Ramos (cell line): ENCODE results near the gene FBLN7.
"Not testable (repeated sequence)": the region's sequence is repeated elsewhere in the genome, so short reads cannot be mapped to it uniquely, and the experiment has no call there.

Experiments
- in situ Hi-C: fragments of 300-500 bp; cut with MboI; formaldehyde crosslinking; loops from one replicate; pipeline ENCODE4 v1.14.3; 2022; ENCODE audit warnings: low sequenced_read_pairs; ENCODE audit not compliant: unreplicated experiment

FBLN7 gene

DNA sequence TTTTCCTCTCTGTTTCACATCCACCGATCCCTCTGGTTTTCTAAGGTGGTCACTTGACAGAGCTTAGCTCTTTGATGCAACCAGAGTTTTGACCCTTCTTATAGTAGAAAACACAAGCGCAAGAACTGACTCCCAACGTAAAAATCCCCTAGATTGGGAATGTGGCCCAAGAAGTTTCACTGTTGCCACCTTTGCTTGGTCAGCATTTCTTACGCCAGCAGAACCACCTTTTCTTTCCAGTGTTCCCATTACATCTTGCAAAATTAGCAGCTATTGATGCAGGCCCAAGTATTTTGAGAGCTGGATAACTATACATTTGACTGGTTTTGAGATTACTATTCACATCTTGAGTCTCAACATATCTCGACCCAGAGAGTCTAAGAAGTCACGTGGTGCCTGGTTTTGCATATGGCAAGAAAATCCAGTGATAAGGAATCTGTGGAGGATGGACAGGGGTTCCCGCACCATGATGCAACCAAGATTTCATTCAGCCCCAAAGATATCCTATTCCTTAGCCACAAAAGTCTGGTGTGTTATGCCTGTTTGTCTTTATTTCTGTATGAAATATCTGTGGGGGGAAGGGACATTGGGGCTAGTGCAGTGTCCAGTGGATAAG, 37.9 kb downstream of the FBLN7 start:
- in situ Hi-C loops: no loop called here

- in situ Hi-C loops: no loop called here
Measured at GRCh38 chr2:112181571-112182290, 43.5 kb downstream of the FBLN7 start.

GRCh38 chr2:112182581-112183034, 44.4 kb downstream of the FBLN7 start:
- in situ Hi-C loops: no loop called here

DNA sequence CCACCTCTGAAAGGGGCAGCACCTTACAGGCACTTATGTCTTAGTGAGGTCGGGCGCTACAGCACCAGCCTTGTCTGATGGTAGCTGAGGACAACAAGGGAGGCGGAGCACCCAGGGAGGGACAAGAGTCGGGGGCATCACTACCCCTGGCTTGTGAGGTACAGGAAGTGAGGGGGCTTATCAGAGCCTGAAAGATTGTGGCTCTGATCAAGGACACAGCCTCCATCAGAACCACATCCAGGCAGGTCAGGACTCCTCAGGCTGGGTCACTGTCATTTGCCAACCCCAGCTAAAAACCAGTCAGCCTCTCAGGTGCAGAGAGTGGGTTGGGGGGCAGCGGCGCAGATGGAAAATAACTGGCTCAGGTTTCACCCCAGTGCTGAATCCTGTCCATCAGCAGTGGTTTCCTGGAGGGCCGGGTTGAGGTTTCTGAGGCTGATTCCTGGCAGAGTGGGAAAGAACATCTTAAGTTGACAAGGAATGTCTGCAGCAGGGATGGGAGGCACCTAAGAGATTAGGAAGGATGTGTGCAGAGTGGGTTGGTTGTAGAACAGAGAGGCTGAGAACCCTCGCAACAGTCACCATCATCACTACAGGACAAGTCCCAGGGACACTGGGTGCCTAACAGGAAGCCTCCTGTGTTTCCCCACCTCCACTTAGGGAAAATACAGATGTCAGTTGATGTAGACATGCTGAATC, 45.3 kb downstream of the FBLN7 start:
- in situ Hi-C loops: no loop called here

DNA sequence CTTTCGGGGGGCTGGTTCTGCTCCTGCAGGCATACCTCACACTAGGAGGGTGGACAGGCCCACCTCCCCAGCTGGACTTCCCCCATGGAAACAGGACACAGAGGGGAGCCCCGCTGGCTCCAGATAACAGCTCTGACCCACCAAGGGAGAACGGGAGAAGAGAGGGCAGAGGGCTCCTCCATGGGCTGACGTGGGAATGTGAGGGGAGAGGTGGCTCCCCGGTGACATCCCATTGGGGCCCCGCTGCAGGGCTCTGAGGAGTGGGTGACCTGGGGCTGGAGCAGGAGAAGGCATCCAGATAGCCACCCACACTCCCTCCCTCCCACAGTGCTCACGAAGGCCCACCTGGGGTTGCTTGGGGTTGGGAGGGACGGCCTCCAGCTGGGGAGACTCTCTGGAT, 45.9 kb downstream of the FBLN7 start:
- in situ Hi-C loops: no loop called here

GRCh38 chr2:112185131-112185530, 46.9 kb downstream of the FBLN7 start:
- in situ Hi-C loops: no loop called here

DNA sequence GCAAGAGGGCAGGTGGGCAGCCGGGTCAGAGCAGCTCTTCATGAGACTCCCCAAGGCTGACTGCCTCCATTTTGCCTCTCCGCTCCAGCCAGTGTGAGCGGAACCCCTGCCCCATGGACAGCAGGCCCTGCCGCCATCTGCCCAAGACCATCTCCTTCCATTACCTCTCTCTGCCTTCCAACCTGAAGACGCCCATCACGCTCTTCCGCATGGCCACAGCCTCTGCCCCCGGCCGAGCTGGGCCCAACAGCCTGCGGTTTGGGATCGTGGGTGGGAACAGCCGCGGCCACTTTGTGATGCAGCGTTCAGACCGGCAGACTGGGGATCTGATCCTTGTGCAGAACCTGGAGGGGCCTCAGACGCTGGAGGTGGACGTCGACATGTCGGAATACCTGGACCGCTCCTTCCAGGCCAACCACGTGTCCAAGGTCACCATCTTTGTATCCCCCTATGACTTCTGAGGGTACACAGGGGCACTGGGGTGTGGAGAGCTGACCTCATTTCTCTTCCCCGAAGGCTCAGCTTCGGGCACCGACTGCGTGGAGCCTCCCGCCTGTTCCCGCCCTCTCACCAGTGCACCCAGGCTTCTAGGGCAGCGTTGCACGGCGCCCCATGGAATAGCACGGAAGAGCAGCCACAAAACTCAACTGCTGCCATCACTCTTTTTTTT, 49.0 kb downstream of the FBLN7 start:
- in situ Hi-C loops: no loop called here

DNA sequence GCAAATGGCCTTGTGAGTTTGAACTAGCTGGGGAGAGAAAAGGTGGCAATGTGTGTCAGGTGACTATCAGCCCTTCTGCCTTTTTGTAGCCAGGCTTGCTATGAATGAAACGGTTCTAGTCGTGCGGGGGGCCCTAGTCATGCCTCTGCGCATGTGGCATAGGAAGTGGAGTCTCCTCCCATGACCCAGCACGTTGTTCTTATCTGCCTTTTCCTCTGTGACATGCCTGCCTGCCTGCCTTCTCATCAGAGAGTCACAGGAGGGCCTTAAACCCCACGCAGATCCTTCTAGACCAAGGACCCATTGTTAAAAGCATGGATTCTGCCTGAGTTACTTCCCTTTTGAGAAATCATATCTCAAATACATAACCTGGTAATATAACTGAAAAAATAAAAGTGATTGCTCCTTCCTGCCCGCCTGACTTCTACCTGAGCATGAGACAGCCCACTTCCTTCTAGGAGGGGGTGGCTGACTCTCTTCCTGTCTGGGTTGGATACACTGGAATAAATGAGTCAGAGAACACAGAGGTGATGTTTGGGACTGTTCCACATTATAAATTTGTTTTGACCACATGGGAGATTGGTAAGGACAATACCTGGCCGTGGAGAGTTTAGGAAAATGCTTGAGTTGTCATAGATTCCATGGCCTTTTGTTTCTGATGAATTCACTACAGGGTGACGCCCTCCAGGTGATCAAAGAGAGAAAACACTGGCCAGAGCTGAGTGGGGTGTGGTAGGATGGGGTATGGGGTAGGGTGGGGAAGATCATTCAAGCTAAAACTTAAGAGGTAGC, 49.8 kb downstream of the FBLN7 start:
- in situ Hi-C loops: no loop called here

- in situ Hi-C loops: no loop called here
Measured at GRCh38 chr2:112189001-112189556, 50.9 kb downstream of the FBLN7 start.

GRCh38 chr2:112194028-112194427, 55.8 kb downstream of the FBLN7 start:
- in situ Hi-C loops: no loop called here

DNA sequence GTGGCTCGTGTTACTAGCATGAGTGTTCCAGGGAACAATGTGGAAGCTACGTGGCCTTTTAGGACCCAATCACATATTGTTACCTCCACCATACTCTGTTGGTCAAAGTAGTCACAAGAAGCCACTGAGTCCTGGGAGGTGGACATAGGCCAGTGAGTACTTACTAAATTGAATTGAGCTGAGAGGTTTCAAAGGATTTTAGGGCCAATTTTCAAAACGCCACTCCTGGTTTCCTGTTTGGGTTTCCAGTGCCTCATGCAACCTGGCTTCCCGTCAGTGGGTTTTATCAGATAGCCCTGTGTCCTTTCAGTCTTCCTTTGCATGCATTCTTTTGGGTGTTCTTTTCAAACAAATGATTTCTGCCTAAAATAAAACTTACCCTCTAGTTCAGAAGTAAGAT, 56.3 kb downstream of the FBLN7 start:
- in situ Hi-C loops: no loop called here

DNA sequence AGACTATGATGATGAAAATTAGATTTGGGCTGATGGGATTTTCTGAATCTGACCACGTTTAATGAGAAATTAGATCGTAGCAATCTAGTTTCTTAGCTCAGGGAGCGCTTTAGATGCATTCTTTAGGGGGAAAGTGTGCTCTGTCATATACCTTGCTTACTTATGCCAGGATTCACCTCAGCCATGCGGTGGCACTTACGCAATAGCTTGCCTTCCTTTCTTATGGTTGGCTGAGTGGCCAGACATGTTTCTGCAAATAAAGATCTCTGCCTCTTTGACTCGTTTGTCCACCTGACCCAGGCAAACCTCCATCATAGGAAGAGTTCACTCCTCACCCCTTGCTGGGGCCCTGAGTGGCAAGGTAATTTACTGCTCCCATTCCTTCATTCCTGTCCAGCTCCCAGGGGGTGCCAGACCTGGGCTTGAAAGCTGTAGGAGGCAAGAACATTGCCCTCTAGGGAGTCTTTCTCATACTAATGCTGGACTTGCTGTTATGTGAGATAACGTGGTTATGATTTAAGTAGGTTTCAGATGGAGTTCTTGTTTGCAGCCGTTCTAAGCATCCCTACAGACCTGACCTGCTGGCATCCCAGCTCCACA, 57.1 kb downstream of the FBLN7 start:
- in situ Hi-C loops: no loop called here

- in situ Hi-C loops: no loop called here
Measured at GRCh38 chr2:112195950-112196349, 57.8 kb downstream of the FBLN7 start.

DNA sequence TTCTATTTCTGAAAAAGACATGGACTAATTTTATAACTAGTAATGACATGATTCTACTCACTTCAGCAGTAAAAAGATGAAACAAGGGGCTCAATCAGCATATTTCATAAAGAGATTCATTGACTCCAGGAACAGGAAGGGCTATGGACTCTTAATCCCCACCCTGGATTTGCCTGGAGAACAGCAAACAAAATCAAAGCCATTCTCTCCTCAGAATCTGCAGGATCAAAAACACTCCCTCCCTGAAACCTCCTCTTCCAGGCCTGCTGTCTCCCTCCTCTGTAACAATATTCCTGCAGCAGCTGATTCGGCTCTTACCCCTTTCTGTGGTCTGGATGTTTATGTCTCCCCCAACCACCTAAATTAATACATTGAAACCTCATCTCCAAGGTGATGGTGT, 59.7 kb downstream of the FBLN7 start:
- in situ Hi-C loops: no loop called here

DNA sequence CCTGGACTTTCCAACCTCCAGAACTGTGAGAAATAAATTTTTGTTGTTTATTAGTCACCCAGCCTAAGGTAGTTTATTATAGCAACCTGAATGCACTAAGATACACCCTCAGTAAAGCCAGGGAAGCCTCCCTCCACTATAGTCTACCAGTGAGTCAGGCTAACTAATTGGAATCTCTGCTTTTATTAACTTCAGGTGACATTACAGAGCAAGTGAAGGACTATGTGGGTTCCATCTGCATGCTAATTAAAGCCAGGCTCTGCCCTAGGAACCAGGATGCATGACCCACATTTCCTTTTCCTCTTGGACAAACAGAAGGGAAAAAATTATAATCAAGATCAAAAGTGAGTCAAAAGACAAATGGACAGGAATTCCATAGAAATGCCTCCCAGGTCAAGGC, 60.6 kb downstream of the FBLN7 start:
- in situ Hi-C loops: no loop called here

- in situ Hi-C loops: no loop called here
Measured at GRCh38 chr2:112199188-112199587, 61.0 kb downstream of the FBLN7 start.

DNA sequence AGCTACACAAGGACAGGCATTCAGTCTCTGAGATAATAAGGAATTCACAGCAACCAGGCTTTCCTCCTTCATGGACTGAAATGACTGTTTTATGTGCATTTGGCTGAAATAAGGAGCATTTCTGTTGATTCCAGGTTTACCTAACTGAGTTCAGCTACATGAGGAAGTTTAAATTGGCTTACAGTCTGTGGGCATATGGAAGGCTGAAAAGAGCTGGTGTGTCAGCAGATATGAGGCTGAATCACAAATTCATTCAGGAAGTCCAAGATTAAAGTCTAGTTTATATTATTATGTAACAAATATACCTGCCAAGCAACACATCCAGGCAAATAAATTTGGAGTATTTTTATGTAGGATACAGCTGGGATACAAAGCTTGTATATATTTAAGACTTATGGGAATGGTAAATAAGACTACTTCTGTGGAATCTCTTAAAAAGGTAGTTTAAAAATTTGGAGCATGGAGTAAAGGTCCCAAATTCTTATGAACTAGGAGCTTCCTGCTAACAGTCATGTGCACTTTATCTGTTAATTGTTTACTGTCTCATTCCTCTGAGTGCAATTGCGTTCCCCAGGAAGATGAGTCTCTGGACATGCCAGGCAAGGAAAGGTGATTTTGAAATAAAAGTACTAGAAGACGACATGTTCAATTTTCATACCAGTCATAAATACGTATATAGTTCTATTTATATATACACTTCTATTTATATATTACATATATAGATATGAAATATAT, 63.7 kb downstream of the FBLN7 start:
- in situ Hi-C loops: no loop called here

GRCh38 chr2:112204411-112204810, 66.2 kb downstream of the FBLN7 start:
- in situ Hi-C loops: no loop called here

DNA sequence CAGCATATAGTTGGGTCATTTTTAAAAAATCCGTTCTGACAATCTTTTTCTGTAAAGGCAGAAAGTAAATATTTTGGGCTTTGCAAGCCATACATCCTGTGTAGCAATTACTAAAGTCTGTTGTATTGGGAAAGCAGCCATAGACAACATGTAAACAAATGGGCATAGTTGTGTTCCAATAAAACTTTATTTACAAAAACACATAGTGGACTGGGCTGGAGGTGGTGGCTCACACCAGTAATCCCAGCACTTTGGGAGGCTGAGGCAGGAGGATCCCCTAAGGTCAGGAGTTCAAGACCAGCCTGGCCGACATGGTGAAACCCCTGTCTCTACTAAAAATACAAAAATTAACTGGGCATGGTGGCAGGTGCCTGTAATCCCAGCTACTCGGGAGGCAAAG, 69.7 kb downstream of the FBLN7 start:
- in situ Hi-C loops: not testable (repeated sequence)
